ENCODE results near the gene OTOF.

Gene OTOF

GRCh38 chr2:26515771-26516170 is 37.8 kb upstream of the OTOF start:
- no peak overlapping the region for H3K27ac ChIP-seq (ENCODE audit: low read length)
- H4K20me1 ChIP-seq (ENCODE audit: insufficient read depth, low read length) = no peaks in the 10 kb centered on the region
- no peak overlapping the region for H3K9ac ChIP-seq (ENCODE audit: low read length)
- H2AFZ ChIP-seq (ENCODE audit: low read depth, low read length) = no peak overlapping the region
- H3K4me2 ChIP-seq (ENCODE audit: low read length) = no peak overlapping the region
- no peaks in the 10 kb centered on the region for H3K36me3 ChIP-seq (replicated peaks; ENCODE audit: low read depth, low read length)
- H3K79me2 ChIP-seq (ENCODE audit: low read length) = no peaks in the 10 kb centered on the region
- H3K9me3 ChIP-seq (ENCODE audit: insufficient read depth, low read length) = no peaks in the 10 kb centered on the region
- TF ChIP-seq CTCF (IDR thresholded peaks at IDR 0.05; ENCODE audit: low read depth, low read length) (no peak), EZH2phosphoT487 (IDR thresholded peaks at IDR 0.05; ENCODE audit: low read depth) (no peak)
- H3K4me1 ChIP-seq (ENCODE audit: low read length) = peaks cover 7% of the 10 kb centered on the region; the same call in 1 of the 2 replicates
- no peak overlapping the region for H3K4me3 ChIP-seq (ENCODE audit: low read length)
- peaks cover 25% of the 10 kb centered on the region for H3K27me3 ChIP-seq (ENCODE audit: low read depth, low read length)

- no peak for TF ChIP-seq EZH2phosphoT487 (IDR thresholded peaks at IDR 0.05; ENCODE audit: low read depth)
- TF ChIP-seq CTCF (IDR thresholded peaks at IDR 0.05; ENCODE audit: low read depth, low read length) = no peak
- no peak overlapping the region for H2AFZ ChIP-seq (ENCODE audit: low read depth, low read length)
- H3K9me3 ChIP-seq (ENCODE audit: insufficient read depth, low read length) = no peaks in the 10 kb centered on the region
- H3K27ac ChIP-seq (ENCODE audit: low read length) = no peak overlapping the region
- no peaks in the 10 kb centered on the region for H3K79me2 ChIP-seq (ENCODE audit: low read length)
- no peak overlapping the region for H3K4me2 ChIP-seq (ENCODE audit: low read length)
- H3K36me3 ChIP-seq (replicated peaks; ENCODE audit: low read depth, low read length) = no peaks in the 10 kb centered on the region
- H4K20me1 ChIP-seq (ENCODE audit: insufficient read depth, low read length) = no peaks in the 10 kb centered on the region
- H3K27me3 ChIP-seq (ENCODE audit: low read depth, low read length) = peaks cover 8% of the 10 kb centered on the region; the same call in 1 of the 2 replicates
- peaks cover 7% of the 10 kb centered on the region; the same call in 1 of the 2 replicates for H3K4me1 ChIP-seq (ENCODE audit: low read length)
- no peak overlapping the region for H3K9ac ChIP-seq (ENCODE audit: low read length)
- no peak overlapping the region for H3K4me3 ChIP-seq (ENCODE audit: low read length)
Observed at GRCh38 chr2:26514045-26514444, 36.1 kb upstream of the OTOF start.

GRCh38 chr2:26513261-26513660 is 35.3 kb upstream of the OTOF start:
- Histone ChIP-seq H3K27me3 (ENCODE audit: low read depth, low read length) (no peaks in the 10 kb centered on the region; the same call in 1 of the 2 replicates), H3K9me3 (ENCODE audit: insufficient read depth, low read length) (no peaks in the 10 kb centered on the region), H4K20me1 (ENCODE audit: insufficient read depth, low read length) (no peaks in the 10 kb centered on the region), H3K27ac (ENCODE audit: low read length) (no peak overlapping the region), H3K9ac (ENCODE audit: low read length) (no peak overlapping the region), H2AFZ (ENCODE audit: low read depth, low read length) (no peak overlapping the region), H3K4me1 (ENCODE audit: low read length) (peaks cover 7% of the 10 kb centered on the region; the same call in 1 of the 2 replicates), H3K79me2 (ENCODE audit: low read length) (no peaks in the 10 kb centered on the region), H3K4me2 (ENCODE audit: low read length) (no peak overlapping the region), H3K36me3 (replicated peaks; ENCODE audit: low read depth, low read length) (no peaks in the 10 kb centered on the region), H3K4me3 (ENCODE audit: low read length) (no peak overlapping the region)
- no peak for TF ChIP-seq EZH2phosphoT487 (IDR thresholded peaks at IDR 0.05; ENCODE audit: low read depth)
- no peak for TF ChIP-seq CTCF (IDR thresholded peaks at IDR 0.05; ENCODE audit: low read depth, low read length)

- Histone ChIP-seq H3K27ac (ENCODE audit: low read length) (no peak overlapping the region), H2AFZ (ENCODE audit: low read depth, low read length) (no peak overlapping the region), H3K79me2 (ENCODE audit: low read length) (no peaks in the 10 kb centered on the region), H3K9me3 (ENCODE audit: insufficient read depth, low read length) (no peaks in the 10 kb centered on the region), H4K20me1 (ENCODE audit: insufficient read depth, low read length) (no peaks in the 10 kb centered on the region), H3K4me1 (ENCODE audit: low read length) (peaks cover 7% of the 10 kb centered on the region; the same call in 1 of the 2 replicates), H3K36me3 (replicated peaks; ENCODE audit: low read depth, low read length) (no peaks in the 10 kb centered on the region), H3K4me2 (ENCODE audit: low read length) (no peak overlapping the region), H3K4me3 (ENCODE audit: low read length) (no peak overlapping the region), H3K27me3 (ENCODE audit: low read depth, low read length) (peaks cover 5% of the 10 kb centered on the region; the same call in 1 of the 2 replicates), H3K9ac (ENCODE audit: low read length) (no peak overlapping the region)
- no peak for TF ChIP-seq CTCF (IDR thresholded peaks at IDR 0.05; ENCODE audit: low read depth, low read length)
- TF ChIP-seq EZH2phosphoT487 (IDR thresholded peaks at IDR 0.05; ENCODE audit: low read depth) = no peak
Observed at GRCh38 chr2:26511466-26511865, 33.5 kb upstream of the OTOF start.
